ENCODE results near the gene IQCK.

The IQCK gene

GRCh38 chr16:19766554-19766884 lies 48.4 kb downstream of the IQCK start:
- no peaks in the 10 kb centered on the region for H3K36me3 ChIP-seq (ENCODE audit: insufficient read depth)
- no peak overlapping the region for H3K4me3 ChIP-seq (IDR thresholded peaks at IDR 0.05; ENCODE audit: insufficient read depth, low read depth, low read length)
- no peaks in the 10 kb centered on the region for H4K20me1 ChIP-seq (ENCODE audit: insufficient read depth)
- H3K4me1 ChIP-seq (ENCODE audit: low read depth, poor library complexity, severe bottlenecking), result no peaks in the 10 kb centered on the region
- no peaks in the 10 kb centered on the region for H3K27me3 ChIP-seq (ENCODE audit: insufficient read depth, low read depth)
- TF ChIP-seq CTCF (conservative IDR thresholded peaks at IDR 0.05; ENCODE audit: low read depth, low read length), result no peak
- no peak overlapping the region for H3K27ac ChIP-seq
- no peak overlapping the region for H3K4me2 ChIP-seq
- no peak overlapping the region for H2AFZ ChIP-seq (ENCODE audit: low read depth)
- H3K9ac ChIP-seq, result no peak overlapping the region
- no peaks in the 10 kb centered on the region for H3K79me2 ChIP-seq (ENCODE audit: insufficient read depth, low read depth)

- H4K20me1 ChIP-seq (ENCODE audit: insufficient read depth), result no peaks in the 10 kb centered on the region
- no peaks in the 10 kb centered on the region for H3K27me3 ChIP-seq (ENCODE audit: insufficient read depth, low read depth)
- no peak overlapping the region for H3K4me2 ChIP-seq
- H3K4me3 ChIP-seq (IDR thresholded peaks at IDR 0.05; ENCODE audit: insufficient read depth, low read depth, low read length), result no peak overlapping the region
- H3K9ac ChIP-seq, result no peak overlapping the region
- no peaks in the 10 kb centered on the region for H3K4me1 ChIP-seq (ENCODE audit: low read depth, poor library complexity, severe bottlenecking)
- H3K27ac ChIP-seq, result no peak overlapping the region
- H3K36me3 ChIP-seq (ENCODE audit: insufficient read depth), result no peaks in the 10 kb centered on the region
- no peaks in the 10 kb centered on the region for H3K79me2 ChIP-seq (ENCODE audit: insufficient read depth, low read depth)
- no peak for TF ChIP-seq CTCF (conservative IDR thresholded peaks at IDR 0.05; ENCODE audit: low read depth, low read length)
- no peak overlapping the region for H2AFZ ChIP-seq (ENCODE audit: low read depth)
Observed at GRCh38 chr16:19766988-19767387, 48.9 kb downstream of the IQCK start.

GRCh38 chr16:19767497-19767896 lies 49.4 kb downstream of the IQCK start:
- Histone ChIP-seq H3K4me1 (ENCODE audit: low read depth, poor library complexity, severe bottlenecking) (no peaks in the 10 kb centered on the region), H4K20me1 (ENCODE audit: insufficient read depth) (no peaks in the 10 kb centered on the region), H3K36me3 (ENCODE audit: insufficient read depth) (no peaks in the 10 kb centered on the region), H3K27ac (no peak overlapping the region), H3K27me3 (ENCODE audit: insufficient read depth, low read depth) (no peaks in the 10 kb centered on the region), H3K4me2 (no peak overlapping the region), H3K9ac (no peak overlapping the region), H2AFZ (ENCODE audit: low read depth) (no peak overlapping the region), H3K4me3 (IDR thresholded peaks at IDR 0.05; ENCODE audit: insufficient read depth, low read depth, low read length) (no peak overlapping the region), H3K79me2 (ENCODE audit: insufficient read depth, low read depth) (no peaks in the 10 kb centered on the region)
- no peak for TF ChIP-seq CTCF (conservative IDR thresholded peaks at IDR 0.05; ENCODE audit: low read depth, low read length)

- H3K27ac ChIP-seq, result no peak overlapping the region
- H3K36me3 ChIP-seq (ENCODE audit: insufficient read depth), result no peaks in the 10 kb centered on the region
- no peaks in the 10 kb centered on the region for H3K27me3 ChIP-seq (ENCODE audit: insufficient read depth, low read depth)
- H3K9ac ChIP-seq, result no peak overlapping the region
- no peak overlapping the region for H3K4me3 ChIP-seq (IDR thresholded peaks at IDR 0.05; ENCODE audit: insufficient read depth, low read depth, low read length)
- no peak for TF ChIP-seq CTCF (conservative IDR thresholded peaks at IDR 0.05; ENCODE audit: low read depth, low read length)
- no peak overlapping the region for H2AFZ ChIP-seq (ENCODE audit: low read depth)
- H3K4me1 ChIP-seq (ENCODE audit: low read depth, poor library complexity, severe bottlenecking), result no peaks in the 10 kb centered on the region
- no peaks in the 10 kb centered on the region for H3K79me2 ChIP-seq (ENCODE audit: insufficient read depth, low read depth)
- H3K4me2 ChIP-seq, result no peak overlapping the region
- no peaks in the 10 kb centered on the region for H4K20me1 ChIP-seq (ENCODE audit: insufficient read depth)
Observed at GRCh38 chr16:19769239-19769638, 51.2 kb downstream of the IQCK start.

GRCh38 chr16:19771040-19771439 lies 53.0 kb downstream of the IQCK start:
- no peak overlapping the region for H2AFZ ChIP-seq (ENCODE audit: low read depth)
- H3K27me3 ChIP-seq (ENCODE audit: insufficient read depth, low read depth), result no peaks in the 10 kb centered on the region
- H3K4me1 ChIP-seq (ENCODE audit: low read depth, poor library complexity, severe bottlenecking), result no peaks in the 10 kb centered on the region
- TF ChIP-seq CTCF (conservative IDR thresholded peaks at IDR 0.05; ENCODE audit: low read depth, low read length), result no peak
- no peak overlapping the region for H3K9ac ChIP-seq
- no peak overlapping the region for H3K4me2 ChIP-seq
- H3K79me2 ChIP-seq (ENCODE audit: insufficient read depth, low read depth), result no peaks in the 10 kb centered on the region
- H3K36me3 ChIP-seq (ENCODE audit: insufficient read depth), result no peaks in the 10 kb centered on the region
- H4K20me1 ChIP-seq (ENCODE audit: insufficient read depth), result no peaks in the 10 kb centered on the region
- H3K27ac ChIP-seq, result no peak overlapping the region
- H3K4me3 ChIP-seq (IDR thresholded peaks at IDR 0.05; ENCODE audit: insufficient read depth, low read depth, low read length), result no peak overlapping the region
